Spinal cord (tissue), 10 donors: ENCODE results near the gene TUBAL3. TPM values are rescaled to one million over a fixed set of nuclear protein-coding genes. Genes with fewer than 3 reads are reported as not detected.

Experiments
- DNase-seq, 6 donors: peaks; one replicate each; pipeline versions ENCODE4 v3.0.0 to v3.0.0-alpha.2; 2013 to 2015; ENCODE audit warnings: low spot score in 6 of 6, low read depth in 4 of 6
- H3K27ac ChIP-seq: one replicate; pipeline ENCODE4 v1.5.1; 2013; ENCODE audit warnings: low read depth, low read length, control low read depth
- H3K27me3 ChIP-seq: one replicate; pipeline ENCODE4 v1.6.1; 2013; ENCODE audit warnings: low read length; ENCODE audit not compliant: control insufficient read depth, insufficient read depth
- H3K36me3 ChIP-seq: one replicate; pipeline ENCODE4 v1.6.1; 2013; ENCODE audit warnings: low read length; ENCODE audit not compliant: control insufficient read depth, insufficient read depth
- H3K4me1 ChIP-seq: one replicate; pipeline ENCODE4 v1.6.1; 2013; ENCODE audit warnings: low read length; ENCODE audit not compliant: control insufficient read depth, insufficient read depth
- H3K4me3 ChIP-seq: one replicate; pipeline ENCODE4 v1.5.1; 2013; ENCODE audit warnings: low read depth, low read length, control low read depth
- H3K9me3 ChIP-seq: one replicate; pipeline ENCODE4 v1.6.1; 2013; ENCODE audit warnings: low read length; ENCODE audit not compliant: control insufficient read depth, insufficient read depth
- WGBS: methylation state at CpG from one replicate; pipeline ENCODE4 v1.1.5; 2013; ENCODE audit warnings: missing lambda C conversion rate; ENCODE audit not compliant: insufficient coverage; 5-methylcytosine and 5-hydroxymethylcytosine counted together
- polyA plus RNA-seq, 2 donors: library from polyadenylated mRNA; unstranded; fragments of 120-200 nt; gene quantifications; one replicate each; pipeline ENCODE4 v1.2.1, GENCODE V29; 2013; ENCODE audit not compliant: insufficient read length in 2 of 2
- total RNA-seq, 2 donors: library from RNA; depleted of rRNA in 1 of 2; stranded (reverse); fragments of 120-200 nt in 1 of 2; fragments of >200 nt in 1 of 2; gene quantifications; one replicate each; pipeline versions ENCODE4 v1.2.3 to v1.2.4, GENCODE V29; 2013 to 2014
- donor health status: healthy.

The TUBAL3 gene
- total and polyA plus RNA-seq, 4 donors = 0.18 to 0.66 TPM; not detected in 2

GRCh38 chr10:5433182-5433581, 28.6 kb upstream of the TUBAL3 start:
- Histone ChIP-seq H3K4me3 (no peak overlapping the region), H3K27me3 (no peaks in the 10 kb centered on the region), H3K27ac (no peak overlapping the region), H3K36me3 (peaks cover 2% of the 10 kb centered on the region), H3K4me1 (no peaks in the 10 kb centered on the region), H3K9me3 (no peaks in the 10 kb centered on the region)
- 75% methylated on average over 1 of the region's 1 CpG for WGBS
- DNase-seq = no peak

DNA sequence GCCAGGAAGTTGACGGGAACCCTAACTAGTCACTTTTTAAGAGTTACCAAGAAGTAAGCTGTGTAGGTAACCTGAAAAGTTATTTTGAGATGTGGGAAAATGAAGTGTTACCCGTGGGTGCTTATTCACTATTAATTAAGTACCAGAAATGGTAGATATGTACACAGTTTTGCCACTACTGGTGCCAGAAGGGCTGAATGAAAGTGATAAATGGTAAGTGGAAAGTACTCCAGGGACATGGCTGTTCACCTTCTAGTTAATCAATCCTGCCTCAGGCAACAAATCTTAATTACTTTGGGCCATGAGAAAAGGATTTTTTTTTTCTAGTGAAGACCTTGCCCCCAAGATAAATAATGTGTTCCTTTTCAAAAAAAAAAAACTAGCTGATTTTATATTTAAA, 23.5 kb upstream of the TUBAL3 start:
- Histone ChIP-seq H3K27me3 (no peaks in the 10 kb centered on the region), H3K4me3 (no peak overlapping the region), H3K4me1 (no peaks in the 10 kb centered on the region), H3K27ac (no peak overlapping the region), H3K9me3 (no peaks in the 10 kb centered on the region), H3K36me3 (peaks cover 2% of the 10 kb centered on the region)
- WGBS = no CpG with 5 or more reads among the region's 2 CpGs
- no peak for DNase-seq

GRCh38 chr10:5424751-5425150, 20.1 kb upstream of the TUBAL3 start:
- no peaks in the 10 kb centered on the region for H3K9me3 ChIP-seq
- H3K4me3 ChIP-seq = no peak overlapping the region
- H3K27me3 ChIP-seq = no peaks in the 10 kb centered on the region
- H3K27ac ChIP-seq = no peak overlapping the region
- no peaks in the 10 kb centered on the region for H3K4me1 ChIP-seq
- no peak for DNase-seq
- 33% methylated on average over 2 of the region's 4 CpGs for WGBS
- H3K36me3 ChIP-seq = peaks cover 2% of the 10 kb centered on the region

- H3K4me1 ChIP-seq = no peaks in the 10 kb centered on the region
- DNase-seq = peak in 1 of 6 donors; percentile 31
Observed at GRCh38 chr10:5423771-5424170, 19.1 kb upstream of the TUBAL3 start.

GRCh38 chr10:5419466-5420094, 15.0 kb upstream of the TUBAL3 start:
- 100% methylated on average over 1 of the region's 3 CpGs for WGBS
- H3K9me3 ChIP-seq = peaks cover 3% of the 10 kb centered on the region
- no peaks in the 10 kb centered on the region for H3K36me3 ChIP-seq
- no peak overlapping the region for H3K27ac ChIP-seq
- no peak for DNase-seq
- H3K27me3 ChIP-seq = no peaks in the 10 kb centered on the region
- H3K4me3 ChIP-seq = no peak overlapping the region
- H3K4me1 ChIP-seq = no peaks in the 10 kb centered on the region

More at GRCh38 chr10:5423771-5424170, 19.1 kb upstream of the TUBAL3 start:
- Histone ChIP-seq H3K27me3 (no peaks in the 10 kb centered on the region), H3K36me3 (peaks cover under 1% of the 10 kb centered on the region), H3K9me3 (peaks cover 3% of the 10 kb centered on the region), H3K4me3 (no peak overlapping the region), H3K27ac (no peak overlapping the region)
- WGBS = no CpG with 5 or more reads among the region's 2 CpGs

DNA sequence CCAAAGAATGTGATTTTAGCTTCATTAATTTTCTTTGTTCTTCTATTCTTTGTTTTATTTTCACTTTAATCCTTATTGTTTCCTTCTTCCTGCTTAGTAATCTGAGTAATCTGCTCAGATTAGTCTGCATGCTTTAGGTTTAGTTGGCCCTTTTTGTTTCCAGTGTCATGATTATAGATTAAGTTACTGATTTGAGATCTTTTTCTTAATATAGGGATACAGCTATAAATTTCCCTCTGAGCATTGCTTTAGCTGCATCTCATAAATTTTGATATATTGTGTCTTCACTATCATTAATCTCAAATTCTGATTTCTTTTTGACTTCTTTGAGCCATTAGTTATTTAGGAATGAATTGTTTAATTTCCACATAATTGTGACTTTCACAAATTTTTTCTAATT, 14.0 kb upstream of the TUBAL3 start:
- no peak overlapping the region for H3K27ac ChIP-seq
- H3K4me3 ChIP-seq = no peak overlapping the region
- no peak for DNase-seq
- H3K4me1 ChIP-seq = no peaks in the 10 kb centered on the region
- peaks cover 3% of the 10 kb centered on the region for H3K9me3 ChIP-seq
- no peaks in the 10 kb centered on the region for H3K27me3 ChIP-seq
- no peaks in the 10 kb centered on the region for H3K36me3 ChIP-seq

- Histone ChIP-seq H3K27ac (no peak overlapping the region), H3K27me3 (no peaks in the 10 kb centered on the region), H3K4me3 (no peak overlapping the region), H3K36me3 (no peaks in the 10 kb centered on the region), H3K4me1 (no peaks in the 10 kb centered on the region), H3K9me3 (peaks cover 3% of the 10 kb centered on the region)
- 79% methylated on average over 9 of the region's 11 CpGs for WGBS
- DNase-seq = no peak
Observed at GRCh38 chr10:5416981-5417380, 12.4 kb upstream of the TUBAL3 start.

DNA sequence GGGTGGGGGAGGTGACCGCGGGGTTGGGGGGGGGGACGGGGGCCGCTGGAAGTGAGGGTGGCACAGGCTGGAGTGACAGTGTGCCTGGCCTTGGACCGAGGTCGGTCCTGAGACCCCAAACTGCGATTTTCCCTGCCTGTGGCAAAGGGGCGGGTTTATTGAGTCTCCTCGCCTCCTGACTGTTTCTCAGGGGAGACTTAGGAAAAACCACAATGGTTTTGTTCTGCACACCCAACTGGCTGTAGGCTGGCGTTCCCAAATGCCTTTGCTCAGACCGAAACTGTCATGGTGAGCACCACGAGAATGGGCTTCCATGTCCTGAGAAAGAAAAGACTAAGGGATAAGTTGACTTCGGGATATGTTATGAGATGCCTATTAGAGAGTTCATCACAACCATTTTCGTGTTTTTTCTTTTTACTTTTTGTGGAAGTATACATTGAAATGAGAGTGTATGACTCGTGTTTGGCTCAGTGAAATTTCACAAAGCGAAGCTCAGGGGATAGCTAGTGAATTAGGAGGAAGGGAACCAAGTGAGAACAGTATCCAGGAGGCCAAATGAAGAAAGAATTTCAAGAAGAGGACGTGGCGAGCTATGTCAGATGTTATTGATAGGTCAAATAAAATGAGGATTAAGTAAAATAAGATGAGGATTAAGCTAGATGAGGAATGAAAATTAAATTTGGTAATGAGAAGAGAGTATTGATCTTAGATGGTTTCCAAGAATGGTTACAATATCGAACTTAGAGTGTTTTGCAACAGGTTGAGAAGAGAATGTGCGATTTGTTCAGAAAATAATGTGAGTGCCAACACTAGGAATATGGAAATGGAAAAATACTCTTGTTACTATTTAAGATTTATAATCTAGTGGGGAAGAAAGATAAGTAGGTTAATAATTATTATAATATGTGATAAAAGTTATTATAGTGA, 8.6 kb upstream of the TUBAL3 start:
- Histone ChIP-seq H3K4me1 (no peaks in the 10 kb centered on the region), H3K27ac (no peak overlapping the region), H3K27me3 (peaks cover 2% of the 10 kb centered on the region), H3K4me3 (peak overlapping the region; percentile 57), H3K9me3 (no peaks in the 10 kb centered on the region), H3K36me3 (no peaks in the 10 kb centered on the region)
- DNase-seq = peak in 2 of 6 donors; percentile 49 to 53
- WGBS = 10% methylated on average over 17 of the region's 20 CpGs

DNA sequence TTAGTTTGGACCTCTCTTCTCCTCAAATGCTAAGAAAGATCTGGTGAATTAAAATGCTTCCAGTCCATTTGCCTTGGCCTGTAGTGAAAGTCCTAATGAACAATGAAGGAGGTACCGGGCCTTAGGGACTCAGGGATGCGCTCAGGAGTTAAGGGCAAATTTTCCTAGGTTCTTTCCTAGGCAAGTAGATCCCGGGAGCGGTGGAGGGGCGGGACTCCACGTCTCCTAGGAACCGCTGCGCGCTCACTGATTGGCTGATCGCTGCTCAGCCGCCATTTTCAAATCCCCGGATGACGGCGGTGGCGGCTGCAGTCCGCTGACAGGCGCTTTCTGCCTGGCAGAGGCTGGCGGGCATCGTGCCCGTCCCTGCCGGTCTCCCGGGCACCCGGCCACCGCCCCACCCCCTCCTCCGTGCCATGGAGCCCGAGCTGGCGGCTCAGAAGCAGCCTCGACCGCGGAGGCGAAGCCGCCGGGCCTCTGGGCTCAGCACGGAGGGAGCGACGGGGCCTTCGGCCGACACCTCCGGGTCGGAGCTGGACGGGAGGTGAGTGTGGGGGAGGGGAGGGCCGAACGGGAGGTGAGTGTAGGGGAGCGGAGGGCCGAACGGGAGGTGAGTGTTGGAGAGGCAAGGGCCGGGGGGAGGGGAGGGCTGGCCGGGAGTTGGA, 7.8 kb upstream of the TUBAL3 start, which contains the start of gene NET1:
Gene NET1 (plus strand): TSS at position 281 of the 665 bp plus-strand sequence. CDS start 136 bp downstream, at position 417.
- peak within 1 kb of the TSS; percentile 63 for H3K4me3 ChIP-seq
- no peaks in the 10 kb centered on the region for H3K4me1 ChIP-seq
- under 1% methylated on average over 38 of the region's 48 CpGs for WGBS
- DNase-seq = peak in 5 of 6 donors; percentile 74 to 97 (median 84)
- no peaks in the 10 kb centered on the region for H3K9me3 ChIP-seq
- H3K27ac ChIP-seq = peak within 1 kb of the TSS; percentile 57
- H3K27me3 ChIP-seq = peaks cover 2% of the 10 kb centered on the region
- no peaks in the 10 kb centered on the region for H3K36me3 ChIP-seq
